ENCODE data around the gene UGT1A5.

UGT1A5 gene

GRCh38 chr2:233779722-233780121 lies 67.0 kb downstream of the UGT1A5 start:
- no peak for TF ChIP-seq CTCF (IDR thresholded peaks at IDR 0.05; ENCODE audit: control insufficient read depth, extremely low read depth, insufficient read depth)
- H3K4me3 ChIP-seq (ENCODE audit: low read depth, low read length): no peak overlapping the region
- no peak for DNase-seq (ENCODE audit: low read depth)

DNA sequence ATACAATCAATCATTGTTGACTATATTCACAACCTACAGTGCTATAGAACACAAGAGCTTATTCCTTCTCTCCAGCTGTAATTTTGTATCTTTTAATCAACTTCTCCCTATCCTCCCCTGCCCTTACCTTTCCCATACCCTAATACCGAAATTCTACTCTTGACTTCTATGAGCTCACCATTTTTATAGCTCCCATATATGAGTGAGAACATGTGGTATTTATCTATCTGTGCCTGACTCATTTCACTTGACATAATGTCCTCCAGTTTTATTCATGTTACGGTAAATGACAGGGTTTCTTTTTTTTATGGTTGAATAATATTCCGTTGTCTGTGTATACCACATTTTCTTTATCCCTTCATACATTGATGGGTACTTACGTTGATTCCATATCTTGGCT lies 68.1 kb downstream of the UGT1A5 start:
- no peak overlapping the region for H3K4me3 ChIP-seq (ENCODE audit: low read depth, low read length)
- no peak for TF ChIP-seq CTCF (IDR thresholded peaks at IDR 0.05; ENCODE audit: control insufficient read depth, extremely low read depth, insufficient read depth)
- no peak for DNase-seq (ENCODE audit: low read depth)

GRCh38 chr2:233789554-233789953 lies 76.8 kb downstream of the UGT1A5 start:
- DNase-seq (ENCODE audit: low read depth): no peak
- TF ChIP-seq CTCF (IDR thresholded peaks at IDR 0.05; ENCODE audit: control insufficient read depth, extremely low read depth, insufficient read depth): no peak

DNA sequence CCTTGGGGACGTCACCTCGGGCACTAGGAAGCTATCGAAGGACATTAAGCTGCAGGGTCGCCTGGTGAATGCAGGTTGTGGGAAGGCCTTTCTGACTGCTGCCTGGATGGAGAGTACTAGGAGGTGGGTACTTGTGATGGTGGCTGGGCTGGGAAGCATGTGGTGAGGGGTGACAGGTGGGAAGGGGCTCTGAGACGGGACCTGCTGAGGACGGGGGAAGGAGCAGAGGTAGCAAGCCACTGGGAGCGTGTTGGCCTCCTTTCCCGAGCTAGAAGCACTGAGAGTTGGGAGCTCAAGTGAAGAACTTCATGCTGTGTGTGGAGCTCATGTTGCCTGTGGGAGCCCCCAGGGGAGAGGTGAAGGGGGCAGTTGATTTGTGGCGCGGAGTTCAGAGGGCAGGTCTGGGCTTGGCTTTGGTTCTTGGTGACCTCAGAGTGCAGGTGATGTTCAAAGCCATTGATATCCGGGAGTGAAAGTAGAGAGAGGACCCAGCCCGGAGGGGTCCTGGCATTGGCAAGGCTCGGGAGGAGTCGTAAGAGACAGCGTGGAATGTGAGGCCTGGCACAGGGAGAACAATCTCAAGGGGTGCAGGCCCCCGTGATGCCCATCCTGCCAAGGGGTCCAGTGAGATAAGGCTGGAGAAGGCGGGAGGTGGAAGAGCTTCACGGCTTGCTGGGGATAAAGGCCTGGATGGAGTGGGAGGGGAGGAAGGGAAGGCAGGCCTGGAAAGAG lies 78.6 kb downstream of the UGT1A5 start:
- no peak overlapping the region for H3K4me3 ChIP-seq (ENCODE audit: low read depth, low read length)
- no peak for TF ChIP-seq CTCF (IDR thresholded peaks at IDR 0.05; ENCODE audit: control insufficient read depth, extremely low read depth, insufficient read depth)
- no peak for DNase-seq (ENCODE audit: low read depth)

More at GRCh38 chr2:233789554-233789953, 76.8 kb downstream of the UGT1A5 start:
- H3K4me3 ChIP-seq (ENCODE audit: low read depth, low read length): no peak overlapping the region

- no peak overlapping the region for H3K4me3 ChIP-seq (ENCODE audit: low read depth, low read length)
- no peak for TF ChIP-seq CTCF (IDR thresholded peaks at IDR 0.05; ENCODE audit: control insufficient read depth, extremely low read depth, insufficient read depth)
- no peak for DNase-seq (ENCODE audit: low read depth)
These were observed 79.2 kb downstream of the UGT1A5 start for GRCh38 chr2:233791883-233792329.

GRCh38 chr2:233792720-233793119 lies 80.0 kb downstream of the UGT1A5 start:
- no peak overlapping the region for H3K4me3 ChIP-seq (ENCODE audit: low read depth, low read length)
- no peak for DNase-seq (ENCODE audit: low read depth)
- no peak for TF ChIP-seq CTCF (IDR thresholded peaks at IDR 0.05; ENCODE audit: control insufficient read depth, extremely low read depth, insufficient read depth)

All from LNCaP clone FGC (cell line).